G401.6 (cell line): ENCODE data around the gene ZNF438.

Source experiments
- FAIRE-seq: peaks from 2 replicates; lab custom pipeline; 2012; peaks lifted over from hg19 to GRCh38; lab: Jason Lieb, UNC

The ZNF438 gene

DNA sequence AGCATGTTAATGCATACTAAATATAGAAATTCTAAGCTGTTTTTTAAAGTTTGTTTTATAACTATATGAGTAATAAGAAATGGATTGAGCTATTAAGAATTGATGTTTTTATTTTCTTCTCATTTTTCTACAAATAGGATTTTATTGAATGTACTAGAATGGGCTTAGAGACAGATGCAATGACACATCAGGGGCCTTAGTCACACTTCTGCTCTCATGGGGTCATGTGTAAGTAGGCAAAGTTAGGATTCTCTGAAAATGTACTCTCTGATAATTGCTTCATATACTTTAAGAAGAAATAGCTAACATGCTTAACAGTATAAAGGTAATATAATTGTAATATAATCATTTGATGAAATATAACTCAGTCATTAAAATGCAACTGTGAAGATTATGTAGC, 154.6 kb downstream of the ZNF438 start:
- no peak for FAIRE-seq

DNA sequence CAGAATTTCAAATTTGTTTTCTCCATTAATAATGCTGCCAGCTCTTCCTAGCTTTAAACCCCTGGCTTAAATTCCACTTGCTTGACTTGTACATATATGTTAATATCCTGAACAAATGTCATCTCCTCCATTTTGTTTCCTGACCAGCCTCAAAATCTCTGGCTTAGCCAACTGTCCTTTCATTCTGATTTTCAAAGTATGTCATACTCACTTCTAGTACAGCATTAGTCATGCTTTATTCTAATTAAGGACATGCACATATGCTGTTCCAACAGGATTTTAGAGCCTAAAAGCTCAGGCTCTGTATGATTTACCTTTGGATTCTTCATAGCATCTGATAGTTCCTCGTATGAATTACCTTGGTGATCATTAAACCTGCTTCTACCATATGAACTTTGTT, 158.3 kb downstream of the ZNF438 start:
- FAIRE-seq: no peak

DNA sequence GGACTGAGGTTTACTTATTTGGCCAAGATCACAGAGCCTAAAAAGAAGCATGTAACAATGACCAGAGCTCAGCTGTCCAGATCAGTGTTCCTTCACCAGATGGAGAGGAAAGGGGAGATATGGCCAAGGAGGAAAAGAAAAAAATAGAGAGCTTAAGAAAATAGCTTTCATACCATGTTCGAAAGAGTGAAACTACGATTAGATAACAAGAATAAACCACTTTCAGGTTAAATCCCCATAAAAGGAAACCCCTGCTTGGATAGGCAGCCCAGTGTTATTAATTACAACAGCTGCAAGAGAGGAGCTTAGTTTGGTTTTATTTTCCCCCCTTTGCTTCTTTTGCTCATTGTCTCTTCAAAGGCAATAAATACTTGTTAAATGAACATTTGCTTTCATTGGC, 160.8 kb downstream of the ZNF438 start:
- no peak for FAIRE-seq

DNA sequence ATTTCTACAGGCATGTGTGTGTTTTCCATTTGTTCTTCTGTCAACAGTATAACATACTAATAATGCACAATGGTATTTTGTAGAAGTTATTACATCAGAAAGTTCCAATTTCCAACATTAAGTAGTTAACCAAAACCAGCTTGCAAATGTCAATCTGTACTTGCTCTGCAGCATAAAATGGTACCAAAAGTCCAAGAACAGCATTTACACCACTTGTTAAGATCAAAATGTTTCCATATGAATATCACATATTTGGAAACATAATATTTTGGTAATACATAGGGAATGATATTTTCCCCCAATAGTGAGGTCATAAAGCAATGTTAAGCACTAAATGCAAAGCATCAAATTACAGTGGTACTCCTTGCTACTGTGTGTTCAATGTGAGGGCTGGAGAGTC, 162.1 kb downstream of the ZNF438 start:
- no peak for FAIRE-seq

DNA sequence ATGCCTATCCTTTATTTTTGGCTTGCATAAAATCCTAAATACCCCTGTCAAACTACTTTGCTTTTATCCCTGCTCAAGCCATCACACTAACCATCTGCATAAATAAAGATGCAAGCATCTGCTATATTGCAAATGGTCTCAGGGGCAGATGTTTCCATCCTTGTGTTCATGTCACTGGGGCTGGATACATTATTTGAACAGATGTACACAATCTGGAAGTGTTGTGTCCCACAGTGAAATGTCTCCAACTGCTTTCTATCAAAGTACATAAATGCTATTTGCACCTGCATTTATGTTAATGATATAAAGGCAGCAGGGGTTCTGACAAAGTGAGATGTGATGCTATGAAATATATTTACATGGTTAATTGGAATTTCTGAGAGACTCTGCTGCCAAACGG, 163.1 kb downstream of the ZNF438 start:
- no peak for FAIRE-seq

DNA sequence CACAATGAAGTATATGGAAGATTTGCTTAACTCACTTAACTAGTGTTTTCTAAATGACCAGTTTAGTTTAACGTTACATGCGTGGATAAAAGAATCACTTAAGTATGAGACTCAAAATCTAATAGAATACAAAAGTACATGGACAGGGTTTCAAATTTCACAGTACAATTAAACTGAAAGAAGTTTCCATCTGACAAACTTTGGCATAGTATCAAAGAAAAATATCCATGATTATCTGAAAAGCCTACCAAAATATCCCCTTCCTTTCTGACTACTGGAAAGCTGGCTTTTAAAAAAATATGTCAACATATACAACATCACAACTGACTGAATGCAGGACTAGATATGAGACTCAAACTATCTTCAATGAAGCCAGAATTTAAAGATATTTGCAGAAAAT, 164.8 kb downstream of the ZNF438 start:
- FAIRE-seq: no peak

DNA sequence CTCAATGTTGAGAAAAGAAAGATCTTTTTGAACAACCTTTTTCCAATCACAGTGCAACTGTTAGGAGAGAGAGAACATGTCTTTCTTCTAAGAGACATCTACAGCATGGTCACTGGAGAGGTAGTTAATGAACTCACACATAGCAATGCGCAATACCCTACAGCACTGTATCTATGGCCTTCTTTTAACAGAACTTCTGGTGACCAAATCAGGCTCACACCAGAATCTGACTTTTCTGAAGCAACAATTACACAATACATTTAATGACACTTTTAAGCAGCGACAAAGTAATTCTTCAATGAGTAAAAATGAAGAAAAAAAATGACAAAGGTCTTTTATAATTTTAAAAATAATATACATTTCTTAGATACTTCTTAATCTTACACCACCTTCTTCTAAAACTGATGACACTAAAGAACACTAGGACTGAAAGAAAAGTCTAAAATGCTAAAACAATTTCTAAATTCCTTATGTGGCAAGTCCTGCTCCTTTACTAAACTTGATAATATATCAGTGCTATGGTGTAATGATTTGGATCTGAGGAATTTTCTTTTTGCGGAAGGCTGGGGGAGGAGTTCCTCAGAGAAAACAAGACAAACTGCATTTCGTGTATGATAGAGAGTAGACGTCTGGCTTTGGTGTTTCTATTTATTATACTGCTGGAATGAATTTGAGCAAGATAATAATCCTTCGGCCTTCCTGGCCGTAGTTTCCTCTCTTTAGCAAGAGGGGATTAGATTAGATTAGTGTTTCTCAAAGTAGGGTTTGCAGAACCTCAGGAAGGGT, 166.3 kb downstream of the ZNF438 start:
- FAIRE-seq: no peak

DNA sequence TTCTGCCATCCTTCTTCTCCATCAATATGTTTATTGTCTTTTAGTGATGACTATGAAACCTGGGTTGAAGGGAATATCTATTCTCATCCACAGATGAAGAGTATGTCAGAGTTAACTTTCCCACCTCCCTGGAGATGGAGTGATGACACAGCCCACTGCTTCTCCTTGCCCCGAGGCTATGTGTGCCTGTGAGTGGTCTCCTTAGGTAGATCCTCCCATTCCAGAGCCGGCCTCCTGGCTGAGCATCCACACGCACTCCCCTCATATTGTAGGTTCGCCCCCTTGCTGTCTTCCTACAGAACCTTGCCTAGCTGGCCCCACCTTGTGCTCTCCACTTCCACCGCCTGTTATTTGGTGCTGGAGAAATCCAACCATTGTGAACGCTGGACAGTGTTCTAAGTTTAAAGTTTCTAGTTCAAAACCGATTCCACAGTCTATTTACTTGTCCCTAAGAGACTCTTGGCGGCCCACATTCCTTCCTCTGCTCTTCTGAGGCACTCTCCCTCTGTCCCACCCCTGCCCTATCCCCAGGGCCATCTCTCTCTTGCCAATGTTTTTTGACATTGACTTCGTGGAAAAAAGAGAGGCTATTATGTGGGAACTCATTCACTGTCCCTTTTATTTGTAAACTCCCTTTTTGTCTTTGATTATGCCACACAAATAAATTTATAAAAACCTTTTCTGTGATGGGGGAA, 168.0 kb downstream of the ZNF438 start:
- FAIRE-seq: no peak

DNA sequence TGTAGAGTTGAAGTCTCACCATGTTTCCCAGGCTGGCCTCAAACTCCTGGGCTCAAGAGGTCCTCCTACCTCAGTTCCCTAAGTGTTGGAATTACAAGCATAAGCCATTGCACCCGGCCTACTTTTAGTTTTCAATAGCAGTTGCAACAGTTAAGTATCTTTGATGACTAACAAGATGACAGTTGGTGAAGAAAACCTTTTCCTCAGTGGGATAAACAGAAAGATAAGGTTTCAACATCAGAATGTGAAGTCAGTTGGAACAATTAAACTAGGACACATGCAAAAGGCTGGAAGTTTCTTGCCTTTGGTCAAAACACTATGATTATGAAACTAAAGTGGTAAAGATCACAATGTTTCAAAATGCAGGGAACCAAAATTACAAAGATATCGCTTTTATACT, 169.2 kb downstream of the ZNF438 start:
- FAIRE-seq: no peak

DNA sequence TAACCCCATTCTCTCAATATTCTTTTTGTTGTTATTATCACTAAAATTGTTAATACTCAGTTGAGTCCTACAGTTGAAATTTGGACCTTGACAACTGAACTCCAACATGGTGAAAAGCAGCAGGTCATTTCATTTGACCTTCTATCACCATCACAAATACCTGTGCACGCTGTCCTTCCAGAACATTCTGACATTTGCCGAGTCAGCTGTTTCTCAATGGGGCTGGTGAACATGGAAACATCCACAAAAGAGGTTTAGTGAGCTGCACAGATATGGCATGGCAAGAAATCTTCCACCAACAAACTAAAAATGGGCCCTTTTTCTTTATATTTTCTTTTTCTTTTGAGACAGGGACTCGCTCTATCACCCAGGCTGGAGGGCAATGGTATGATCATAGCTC, 169.7 kb downstream of the ZNF438 start:
- FAIRE-seq: no peak

DNA sequence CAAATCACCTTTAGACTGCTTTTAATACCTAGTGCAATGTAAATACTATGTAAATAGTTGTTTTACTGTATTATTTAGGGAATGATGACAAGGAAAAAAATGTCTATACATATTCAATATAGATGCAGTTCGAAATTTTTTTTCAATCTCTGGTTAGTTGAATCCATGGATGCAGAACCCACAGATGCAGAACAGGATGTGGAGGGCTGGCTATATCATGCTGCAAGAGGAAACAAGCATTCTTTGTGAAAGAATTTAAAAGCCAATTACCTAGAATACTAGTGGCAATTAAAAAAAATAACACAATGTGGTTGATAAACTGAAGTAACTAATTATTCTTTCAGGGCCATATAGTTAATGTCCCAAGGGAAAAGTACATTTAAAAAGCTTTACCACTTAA, 170.4 kb downstream of the ZNF438 start:
- FAIRE-seq: no peak

DNA sequence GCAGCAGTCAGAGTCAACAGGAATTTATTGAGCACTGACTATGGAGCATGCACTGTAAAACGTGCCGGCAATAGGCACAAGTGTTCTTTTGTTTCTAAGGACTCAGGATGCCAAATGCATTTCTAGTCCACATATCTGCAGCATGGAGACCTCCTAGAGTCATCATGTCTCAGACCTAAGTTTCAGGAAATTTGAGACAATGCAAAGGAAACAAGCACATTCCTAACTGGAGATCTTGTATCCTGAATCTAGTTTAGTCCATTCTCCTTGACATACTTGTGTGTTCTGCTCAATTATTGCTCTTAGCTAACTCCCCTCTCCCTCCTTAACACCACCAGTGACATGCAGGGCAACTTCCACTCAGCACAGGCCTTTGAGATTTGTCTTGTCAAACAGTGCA, 173.2 kb downstream of the ZNF438 start:
- no peak for FAIRE-seq

DNA sequence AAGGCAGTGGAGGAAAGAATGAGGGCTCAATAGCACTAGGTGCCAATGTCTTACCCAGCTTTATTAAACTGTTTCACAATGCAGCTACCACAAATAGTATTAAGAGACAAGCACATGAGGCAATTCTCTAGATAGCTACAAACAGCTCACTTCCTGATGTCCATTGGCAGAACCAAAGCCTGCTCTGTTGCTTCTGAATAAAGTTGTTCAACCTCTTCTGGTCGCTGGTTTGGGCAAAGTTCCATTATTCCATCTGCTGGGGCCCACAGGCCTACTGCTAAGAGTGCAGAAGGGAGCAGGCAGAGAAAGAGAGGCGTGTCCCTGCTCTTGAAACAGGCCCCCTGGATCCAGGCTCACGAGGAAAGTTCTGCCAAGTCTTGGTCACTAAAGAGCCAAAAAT, 173.9 kb downstream of the ZNF438 start:
- no peak for FAIRE-seq

DNA sequence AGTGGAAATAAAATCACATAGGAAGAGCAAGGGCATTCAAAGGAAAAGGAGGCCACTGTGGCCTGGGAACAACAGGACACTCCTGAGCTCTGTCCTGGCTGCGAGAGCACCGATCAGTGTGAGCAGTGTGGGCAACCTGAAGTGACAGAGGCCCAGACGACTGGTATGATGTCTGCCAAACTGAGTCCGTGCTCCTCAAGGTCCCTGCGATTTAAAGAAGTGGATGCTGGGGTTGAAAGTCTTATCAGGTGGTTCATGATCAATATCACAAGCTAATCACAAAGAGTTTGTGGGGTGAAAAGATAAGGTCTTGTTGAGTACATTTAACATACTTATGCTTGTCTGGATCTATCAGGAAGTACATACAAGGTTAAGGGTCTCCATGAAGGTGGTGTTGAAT, 176.5 kb downstream of the ZNF438 start:
- no peak for FAIRE-seq

DNA sequence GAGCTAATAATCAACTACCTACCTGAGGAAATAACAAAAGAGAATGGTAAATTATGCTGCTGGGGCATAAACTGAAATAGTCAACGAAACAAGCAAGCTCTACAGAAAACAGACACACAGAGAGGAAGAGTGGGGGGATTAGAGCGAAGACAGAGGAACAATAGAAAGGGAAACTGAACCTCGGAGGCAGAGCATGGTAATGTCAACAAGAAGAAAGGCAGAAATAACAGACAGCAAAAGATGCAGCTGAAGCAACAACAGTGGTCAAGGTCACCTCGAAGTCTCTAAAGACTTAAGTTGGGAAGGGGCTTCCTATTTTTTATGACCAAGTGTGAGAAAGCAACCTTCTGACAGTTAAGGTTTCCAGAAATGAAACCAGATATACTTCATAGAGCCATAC, 177.0 kb downstream of the ZNF438 start:
- FAIRE-seq: no peak

DNA sequence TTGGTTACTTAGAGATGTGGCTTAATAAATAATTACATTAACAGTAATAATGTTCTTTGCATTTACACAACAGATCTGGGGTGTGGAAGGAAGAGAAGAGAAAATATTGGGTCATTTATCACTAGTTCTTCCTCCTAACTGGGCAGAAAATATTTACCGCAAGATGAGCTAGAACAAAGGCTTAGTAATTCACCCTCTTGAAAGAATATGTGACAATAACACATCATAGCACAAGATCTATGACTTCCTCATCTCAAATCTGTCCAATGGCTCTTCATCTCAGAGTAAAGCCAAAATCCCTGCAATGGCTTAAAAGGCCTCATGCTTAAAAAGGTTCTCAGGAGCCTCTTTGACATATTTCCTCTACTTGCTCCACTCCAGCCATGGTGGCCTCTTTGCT, 178.6 kb downstream of the ZNF438 start:
- FAIRE-seq: no peak

DNA sequence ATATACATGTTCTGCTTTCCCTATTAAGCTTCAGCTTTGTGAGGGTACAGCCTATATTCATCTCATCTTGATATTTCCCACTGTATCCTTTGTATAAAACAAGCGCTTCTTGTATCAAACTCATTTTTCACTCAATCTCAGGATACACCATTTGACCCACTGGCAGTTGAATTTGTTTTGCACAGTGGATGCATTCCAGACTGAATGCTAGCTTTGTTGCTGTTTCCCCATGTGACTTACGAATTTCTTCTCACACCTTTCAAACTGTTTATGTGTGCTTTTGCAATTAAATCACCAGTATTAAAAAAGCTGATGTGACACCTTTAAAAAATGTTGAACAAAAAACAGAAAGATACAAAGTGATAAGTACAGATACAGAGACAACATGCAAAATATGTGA, 180.9 kb downstream of the ZNF438 start:
- FAIRE-seq: no peak

DNA sequence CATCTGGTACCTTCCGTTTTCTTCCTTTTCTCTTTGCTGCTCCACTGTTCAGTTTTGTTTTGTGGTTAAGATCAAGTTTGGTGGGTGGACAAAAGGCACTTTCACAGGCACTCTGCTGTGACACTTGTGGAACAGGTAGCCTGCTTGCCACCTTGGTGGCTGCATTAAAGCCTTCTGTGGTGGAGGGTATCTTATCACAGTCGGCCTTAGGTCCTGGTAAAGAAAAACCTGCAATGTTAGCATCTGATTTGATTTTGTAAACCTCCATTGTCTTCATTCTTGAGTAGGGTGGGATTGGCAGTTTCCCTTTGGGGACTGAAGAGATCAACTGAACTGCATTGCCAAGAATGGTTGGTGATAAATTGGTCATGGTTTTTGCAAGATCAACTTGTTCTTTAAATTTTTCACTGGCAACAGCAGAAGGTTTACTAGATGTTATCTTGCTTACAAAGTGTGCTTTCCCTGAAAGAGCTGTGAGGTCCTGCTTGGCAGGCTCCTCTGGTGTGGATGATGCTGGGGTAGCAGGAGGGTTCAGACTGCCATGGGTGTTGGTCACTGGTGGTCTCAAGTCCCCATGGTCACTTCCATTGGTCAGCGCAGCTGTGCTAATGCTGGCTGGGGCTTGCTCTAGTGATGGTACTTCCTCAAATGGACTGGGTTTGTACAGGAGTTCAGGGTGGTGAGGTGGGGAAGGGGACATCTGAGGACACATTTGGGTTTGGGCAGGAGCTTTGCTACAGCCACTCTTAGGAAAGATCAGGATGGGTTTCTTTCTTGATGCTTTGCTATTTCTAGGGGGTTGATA, 182.2 kb downstream of the ZNF438 start:
- FAIRE-seq: no peak

DNA sequence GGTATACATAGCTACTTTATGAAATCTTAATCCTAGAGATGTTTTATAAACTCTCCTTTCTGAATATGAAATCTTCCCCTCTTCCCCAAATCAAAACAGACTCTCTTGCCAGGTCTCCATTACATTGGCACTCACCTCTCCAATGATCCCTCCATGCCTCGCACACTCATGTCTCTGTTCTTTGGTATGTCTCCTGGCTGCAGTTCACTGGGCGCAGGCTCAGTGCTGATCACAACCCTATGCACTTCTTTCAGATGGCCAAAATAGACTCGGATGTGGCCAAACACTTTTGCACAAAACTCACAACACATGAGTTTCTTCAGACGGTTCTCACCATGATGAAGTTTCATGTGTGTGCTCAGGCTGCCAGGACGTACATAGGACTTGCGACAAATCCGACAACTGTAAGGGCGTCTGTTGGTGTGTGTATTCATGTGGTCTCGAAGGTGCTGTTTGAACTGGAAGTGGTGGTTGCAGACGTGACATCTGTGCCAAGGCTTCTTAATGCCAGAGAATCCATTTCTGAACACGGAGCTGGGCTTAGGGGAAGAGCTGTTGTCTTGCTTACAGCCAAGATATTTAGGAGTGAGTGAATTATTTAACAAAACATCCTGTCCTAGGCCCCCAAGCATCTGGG, 183.2 kb downstream of the ZNF438 start:
- no peak for FAIRE-seq

DNA sequence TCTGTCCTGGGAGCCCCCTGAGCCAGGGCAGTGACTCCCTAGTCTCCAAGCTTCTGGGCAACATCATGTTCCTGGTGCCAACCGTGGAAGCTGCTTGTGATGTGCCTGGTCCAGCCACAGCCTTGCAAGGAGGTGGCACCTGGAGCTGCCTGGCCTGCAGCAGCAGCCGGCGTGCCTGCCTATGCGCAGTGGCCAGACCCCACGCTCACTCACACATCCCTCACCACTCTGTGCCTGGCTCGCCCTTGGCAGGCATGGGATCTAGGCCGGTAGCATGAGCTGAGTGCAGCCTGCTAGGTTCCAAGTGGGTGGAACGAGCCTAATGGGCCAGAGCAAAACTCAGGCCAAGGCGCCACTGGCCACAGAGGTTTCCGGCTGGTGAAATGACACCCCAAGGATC, 184.0 kb downstream of the ZNF438 start:
- no peak for FAIRE-seq

DNA sequence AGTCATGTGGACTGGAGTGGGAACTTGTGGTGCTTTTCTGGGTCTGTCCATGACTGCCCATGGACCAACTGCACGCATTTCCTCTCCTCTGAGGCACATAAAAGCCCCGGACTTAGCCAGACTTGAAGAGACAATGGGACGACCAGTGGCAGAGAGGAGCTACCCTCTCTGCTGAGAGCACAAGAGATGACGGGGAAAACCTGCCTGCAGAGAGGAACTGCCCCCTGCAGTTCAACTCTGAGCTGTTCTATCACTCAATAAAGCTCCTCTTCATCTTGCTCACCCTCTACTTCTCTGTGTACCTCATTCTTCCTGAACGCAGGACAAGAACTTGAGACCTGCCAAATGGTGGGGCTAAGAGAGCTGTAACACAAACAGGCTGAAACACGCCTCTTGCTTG, 184.5 kb downstream of the ZNF438 start:
- no peak for FAIRE-seq

DNA sequence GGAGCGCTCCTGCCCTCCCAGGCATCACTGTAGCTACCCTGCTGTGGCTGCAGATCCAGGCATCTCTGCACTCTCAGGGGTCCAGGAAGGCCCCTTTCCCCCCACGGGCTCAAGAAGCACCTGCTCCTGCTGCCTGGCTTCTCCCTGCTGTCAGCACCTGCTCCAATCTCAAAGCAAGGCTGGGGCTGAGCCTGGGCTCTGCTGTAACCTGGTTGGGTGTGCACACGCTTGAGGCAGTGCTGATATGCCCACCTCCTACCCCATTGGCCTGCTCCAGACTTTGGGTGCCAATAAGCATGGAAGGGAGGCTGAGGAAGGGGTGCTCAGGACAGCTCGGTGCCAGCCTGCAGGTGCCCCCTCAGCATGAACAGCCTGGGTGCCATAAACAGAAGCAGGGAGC, 185.0 kb downstream of the ZNF438 start:
- no peak for FAIRE-seq

DNA sequence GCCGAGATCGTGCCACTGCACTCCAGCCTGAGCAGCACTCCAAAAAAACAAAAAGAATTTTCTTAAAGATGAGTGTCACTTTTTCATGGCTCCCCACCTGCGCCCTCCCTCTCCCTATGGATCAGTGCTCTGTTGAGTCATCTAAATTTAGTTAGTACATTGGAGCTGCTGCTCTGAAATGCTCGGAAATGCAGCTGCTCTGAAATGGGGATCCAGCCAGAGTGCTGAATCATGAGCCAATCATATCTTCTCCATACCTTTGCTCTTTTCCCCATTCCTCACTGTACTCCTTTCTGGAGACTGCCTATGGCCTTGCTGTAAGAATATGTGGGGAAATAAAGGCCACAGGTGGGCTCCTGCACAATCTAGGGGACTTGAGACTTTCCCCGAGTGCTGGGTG, 188.8 kb downstream of the ZNF438 start:
- FAIRE-seq: no peak
